Measurements from ENCODE around the gene MAP6. TPM values are rescaled to one million over a fixed set of nuclear protein-coding genes. Genes with fewer than 3 reads are reported as not detected.

The MAP6 gene
- total RNA-seq, 1 experiment from 2014 or later: 0.79 TPM

DNA sequence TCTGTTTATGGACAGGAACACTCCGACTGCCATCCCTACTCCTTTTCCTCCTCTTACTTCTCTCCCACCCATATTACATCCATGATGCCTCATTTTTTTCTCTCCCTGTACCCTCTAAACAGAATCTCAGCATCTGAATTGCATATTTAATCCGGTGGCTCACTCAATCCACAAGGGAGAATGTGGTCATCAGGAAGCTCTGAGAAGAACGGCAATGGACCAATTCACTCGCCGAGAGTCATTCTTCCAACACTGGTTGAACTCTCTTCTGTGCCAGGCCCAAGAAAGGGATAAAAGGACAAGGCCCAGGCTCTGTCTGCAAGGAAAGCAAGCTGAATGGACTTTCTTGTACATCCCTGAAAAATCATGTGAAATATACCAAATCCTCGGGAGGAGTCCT, 15.9 kb downstream of the MAP6 start:
- H3K27ac ChIP-seq: no peak overlapping the region

DNA sequence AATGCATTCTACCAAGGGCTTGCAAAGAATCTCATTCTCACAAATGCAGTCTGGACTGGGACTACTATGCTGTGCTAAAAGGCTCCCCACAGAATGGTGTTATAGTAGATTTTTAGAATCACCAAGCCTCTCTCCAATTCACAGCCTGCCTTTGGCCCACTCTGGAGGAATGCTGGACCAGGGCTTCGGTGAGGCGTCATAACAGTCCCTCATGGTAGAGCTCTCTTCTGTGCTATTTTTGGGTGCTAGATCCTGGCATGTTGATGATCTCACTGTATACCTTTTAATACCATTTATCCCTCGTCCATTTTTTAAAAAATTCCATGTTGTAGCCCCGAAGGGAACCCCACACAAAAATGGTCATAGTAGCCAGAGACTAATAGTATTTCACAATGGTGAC, 17.6 kb downstream of the MAP6 start:
- Histone ChIP-seq H3K36me3 (no peaks in the 10 kb centered on the region), H3K27ac (no peak overlapping the region), H3K9me3 (replicated peaks) (no peaks in the 10 kb centered on the region), H3K27me3 (no peaks in the 10 kb centered on the region), H3K4me3 (no peak overlapping the region), H3K4me1 (peaks cover 8% of the 10 kb centered on the region)
- no peak for DNase-seq

More for the DNA sequence above, 15.9 kb downstream of the MAP6 start:
- Histone ChIP-seq H3K27me3 (no peaks in the 10 kb centered on the region), H3K4me1 (peaks cover 14% of the 10 kb centered on the region), H3K36me3 (no peaks in the 10 kb centered on the region), H3K4me3 (no peak overlapping the region), H3K9me3 (replicated peaks) (no peaks in the 10 kb centered on the region)
- no peak for DNase-seq

DNA sequence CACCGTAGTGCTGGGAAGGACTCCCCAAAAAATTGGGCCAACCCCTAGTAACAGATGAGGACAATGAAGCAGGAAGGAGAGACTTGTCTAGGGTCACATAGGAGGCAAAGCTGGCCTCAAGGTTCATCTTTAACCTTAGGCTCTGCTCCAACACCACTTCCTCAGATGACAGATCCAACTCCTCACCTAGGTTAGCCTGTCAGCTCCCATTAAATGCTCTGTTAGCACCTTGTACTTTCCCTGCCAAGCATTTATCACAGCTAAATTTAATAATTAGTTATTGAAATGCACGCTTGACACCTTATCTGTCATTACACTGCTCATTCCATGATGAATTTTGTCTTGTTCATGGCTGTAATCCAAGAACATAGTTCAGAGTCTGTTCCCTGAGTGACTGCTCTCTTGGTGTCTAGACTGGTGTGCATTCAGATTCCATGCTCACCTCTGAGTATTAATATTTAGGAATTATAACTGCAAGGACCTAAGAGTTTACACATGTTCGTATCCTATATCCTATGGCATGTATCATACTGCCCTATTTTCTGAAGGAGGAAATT, 18.6 kb downstream of the MAP6 start:
- Histone ChIP-seq H3K27ac (no peak overlapping the region), H3K4me3 (no peak overlapping the region), H3K36me3 (no peaks in the 10 kb centered on the region), H3K4me1 (no peaks in the 10 kb centered on the region; the same call in 1 of the 2 replicates), H3K9me3 (replicated peaks) (no peaks in the 10 kb centered on the region), H3K27me3 (no peaks in the 10 kb centered on the region)
- DNase-seq: no peak

DNA sequence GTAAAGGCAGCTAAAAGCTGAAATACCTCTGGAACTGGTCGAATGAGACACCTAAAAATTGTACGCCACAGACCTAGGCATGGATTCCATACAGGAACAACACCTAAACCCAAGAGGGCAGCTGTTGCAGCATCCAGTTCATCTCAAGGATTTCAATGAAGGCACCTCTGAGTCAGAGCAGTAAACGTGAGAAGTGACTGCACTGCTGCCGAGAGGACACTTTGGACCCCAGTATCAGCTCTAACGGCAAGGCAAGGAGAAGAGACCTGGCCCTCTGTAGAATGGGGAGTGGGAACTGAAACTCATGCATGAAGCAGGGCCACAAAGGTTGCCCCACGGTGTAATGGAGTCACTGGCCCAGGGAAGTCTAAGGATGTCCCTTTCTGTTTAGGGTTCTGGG, 23.9 kb downstream of the MAP6 start:
- Histone ChIP-seq H3K36me3 (no peaks in the 10 kb centered on the region), H3K4me1 (peaks cover 16% of the 10 kb centered on the region), H3K4me3 (no peak overlapping the region), H3K9me3 (replicated peaks) (no peaks in the 10 kb centered on the region; the same call in 1 of the 2 replicates), H3K27ac (no peak overlapping the region), H3K27me3 (no peaks in the 10 kb centered on the region)
- DNase-seq: peak in 1 of 2 experiments; percentile 28

DNA sequence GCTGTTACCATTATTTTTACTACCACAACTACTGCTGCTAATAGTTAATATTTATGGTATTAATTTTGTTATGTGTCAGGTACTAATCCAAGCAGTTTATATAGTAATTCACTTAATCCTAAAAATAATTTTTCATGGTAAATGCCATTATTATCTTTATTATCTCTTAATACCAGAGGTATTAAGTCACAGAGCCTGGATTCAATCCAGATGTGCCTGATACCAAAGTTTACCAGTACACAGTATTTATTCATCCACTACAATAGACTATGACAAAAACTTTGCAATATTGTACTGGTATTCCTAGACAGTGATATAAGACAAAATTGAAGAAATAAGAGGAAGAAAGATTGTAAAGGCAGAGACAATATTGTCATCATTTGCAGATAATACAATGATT, 24.5 kb downstream of the MAP6 start:
- H3K36me3 ChIP-seq: no peaks in the 10 kb centered on the region
- DNase-seq: no peak
- H3K9me3 ChIP-seq (replicated peaks): no peaks in the 10 kb centered on the region; the same call in 1 of the 2 replicates
- no peaks in the 10 kb centered on the region for H3K27me3 ChIP-seq
- peaks cover 21% of the 10 kb centered on the region for H3K4me1 ChIP-seq
- no peak overlapping the region for H3K27ac ChIP-seq
- no peak overlapping the region for H3K4me3 ChIP-seq

DNA sequence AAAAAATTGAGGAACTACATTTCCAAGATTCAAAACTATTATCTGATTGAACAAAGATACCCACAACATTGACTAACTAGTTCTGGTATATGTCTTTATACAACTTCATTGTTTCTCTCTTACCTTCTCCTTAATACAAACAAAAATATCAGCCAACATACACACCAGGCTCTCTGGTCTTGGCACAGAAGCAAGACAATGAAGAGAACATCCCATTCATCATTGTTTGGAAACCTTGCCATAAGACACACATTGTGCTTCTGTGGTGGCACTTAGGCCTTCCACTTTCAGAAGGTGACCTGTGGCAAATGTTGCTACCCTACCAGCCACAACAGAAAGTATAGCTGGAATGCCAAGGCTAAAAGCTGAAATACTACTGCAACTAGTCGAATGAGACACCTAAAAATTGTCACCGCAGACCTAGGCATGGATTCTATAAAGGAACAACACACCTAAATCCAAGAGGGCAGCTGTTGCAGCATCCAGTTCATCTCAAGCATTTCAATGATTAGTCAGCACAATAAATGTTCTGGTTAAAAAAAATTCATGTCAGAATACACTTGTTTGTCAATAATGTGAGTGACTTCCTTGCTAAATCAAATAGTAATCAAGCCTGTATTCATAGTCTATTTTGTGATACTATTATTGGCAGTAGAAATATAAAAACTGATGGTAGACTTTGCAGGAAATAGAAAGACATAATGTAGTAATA, 26.3 kb downstream of the MAP6 start:
- Histone ChIP-seq H3K4me3 (no peak overlapping the region), H3K27me3 (no peaks in the 10 kb centered on the region), H3K27ac (no peak overlapping the region), H3K9me3 (replicated peaks) (no peaks in the 10 kb centered on the region; the same call in 1 of the 2 replicates), H3K36me3 (no peaks in the 10 kb centered on the region), H3K4me1 (peaks cover 36% of the 10 kb centered on the region)
- DNase-seq: no peak

DNA sequence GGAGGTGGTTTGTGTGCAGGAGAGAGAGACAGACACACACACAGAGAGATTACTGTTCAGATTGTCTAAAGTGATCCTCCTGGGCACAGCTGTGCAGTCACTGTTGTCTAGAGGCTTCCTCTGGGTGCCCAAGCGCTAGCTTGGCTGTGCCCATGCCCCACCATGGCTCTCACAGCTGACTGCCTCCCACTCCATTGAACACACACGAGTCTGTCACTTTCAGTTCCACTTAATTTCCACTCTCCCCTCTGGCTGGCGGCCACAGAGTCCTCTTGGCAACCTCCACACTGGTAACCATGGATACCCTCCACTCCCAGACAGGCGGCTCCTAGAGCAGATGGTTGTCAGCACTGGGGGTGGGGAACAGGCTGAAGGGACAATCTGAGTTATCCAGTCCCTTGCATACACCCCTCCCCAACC, 29.1 kb downstream of the MAP6 start:
- H3K9me3 ChIP-seq (replicated peaks): no peaks in the 10 kb centered on the region; the same call in 1 of the 2 replicates
- peaks cover 35% of the 10 kb centered on the region for H3K4me1 ChIP-seq
- DNase-seq: peak; percentile 79 to 83
- no peaks in the 10 kb centered on the region for H3K36me3 ChIP-seq
- H3K27ac ChIP-seq: peak overlapping the region; percentile 66
- H3K27me3 ChIP-seq: no peaks in the 10 kb centered on the region
- H3K4me3 ChIP-seq: peak overlapping the region; percentile 29

DNA sequence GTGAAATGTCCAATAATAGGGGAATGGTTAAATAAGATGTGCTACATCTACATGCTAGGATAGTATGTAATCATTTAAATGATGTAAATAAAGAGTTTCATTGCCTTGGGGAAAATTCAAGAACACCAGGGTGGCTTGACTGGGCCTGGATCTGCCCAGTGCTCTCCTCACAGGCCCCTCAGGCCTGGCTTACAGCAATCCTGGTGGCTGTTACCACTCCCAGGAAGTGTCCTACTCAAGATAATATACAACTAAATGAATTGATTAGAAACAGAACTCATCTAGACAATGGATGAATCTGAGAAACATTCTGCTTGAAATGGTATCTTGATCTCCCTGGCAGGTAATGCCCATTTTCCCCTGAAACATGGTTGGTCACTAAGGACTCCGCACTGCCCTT, 30.8 kb downstream of the MAP6 start:
- no peaks in the 10 kb centered on the region for H3K36me3 ChIP-seq
- H3K9me3 ChIP-seq (replicated peaks): no peaks in the 10 kb centered on the region; the same call in 1 of the 2 replicates
- H3K27me3 ChIP-seq: no peaks in the 10 kb centered on the region
- no peak overlapping the region for H3K4me3 ChIP-seq
- H3K27ac ChIP-seq: no peak overlapping the region
- DNase-seq: no peak
- peaks cover 30% of the 10 kb centered on the region for H3K4me1 ChIP-seq

DNA sequence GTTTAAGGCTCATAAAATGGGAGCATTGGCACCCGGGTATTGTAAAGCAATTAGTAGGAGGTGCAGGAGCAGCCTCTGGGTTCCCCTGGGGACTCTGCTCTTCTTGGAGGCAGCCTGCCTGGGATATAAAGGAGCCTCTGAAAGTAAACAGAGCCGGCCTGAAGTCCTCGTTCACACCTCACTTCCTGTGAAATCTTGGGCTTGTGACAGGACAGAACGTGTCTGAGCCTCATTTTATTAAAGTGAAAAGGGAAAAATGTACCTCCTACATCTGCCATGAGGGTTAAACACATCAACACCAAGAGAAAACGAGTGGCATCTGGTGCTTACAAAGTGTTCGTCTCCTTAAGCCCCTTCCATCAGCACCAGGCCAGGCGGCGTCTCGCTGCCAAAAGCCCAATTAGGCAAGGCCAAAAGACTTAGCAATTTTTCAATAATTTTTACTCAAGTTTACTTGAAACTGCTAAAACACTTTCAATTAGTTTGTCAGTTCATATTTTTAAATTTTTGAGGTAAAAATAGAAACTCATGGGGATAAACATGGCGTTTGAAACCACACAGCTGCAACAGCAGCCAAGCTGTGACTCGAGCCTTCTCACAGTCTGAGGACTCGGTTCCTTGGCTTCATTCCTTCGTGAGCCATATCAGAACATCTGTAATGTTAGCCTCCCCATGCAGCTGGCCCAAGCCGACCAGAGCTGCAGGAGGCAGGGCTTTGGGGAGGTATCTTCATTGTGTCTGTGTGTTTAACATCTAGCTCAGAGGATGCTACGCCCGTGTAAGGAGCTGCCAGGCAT, 33.6 kb downstream of the MAP6 start:
- peak; percentile 38 to 61 for DNase-seq
- no peaks in the 10 kb centered on the region for H3K27me3 ChIP-seq
- no peaks in the 10 kb centered on the region; the same call in 1 of the 2 replicates for H3K9me3 ChIP-seq (replicated peaks)
- H3K27ac ChIP-seq: peak overlapping the region; percentile 51
- no peaks in the 10 kb centered on the region for H3K36me3 ChIP-seq
- H3K4me1 ChIP-seq: peaks cover 31% of the 10 kb centered on the region
- H3K4me3 ChIP-seq: peak overlapping the region; percentile 47

DNA sequence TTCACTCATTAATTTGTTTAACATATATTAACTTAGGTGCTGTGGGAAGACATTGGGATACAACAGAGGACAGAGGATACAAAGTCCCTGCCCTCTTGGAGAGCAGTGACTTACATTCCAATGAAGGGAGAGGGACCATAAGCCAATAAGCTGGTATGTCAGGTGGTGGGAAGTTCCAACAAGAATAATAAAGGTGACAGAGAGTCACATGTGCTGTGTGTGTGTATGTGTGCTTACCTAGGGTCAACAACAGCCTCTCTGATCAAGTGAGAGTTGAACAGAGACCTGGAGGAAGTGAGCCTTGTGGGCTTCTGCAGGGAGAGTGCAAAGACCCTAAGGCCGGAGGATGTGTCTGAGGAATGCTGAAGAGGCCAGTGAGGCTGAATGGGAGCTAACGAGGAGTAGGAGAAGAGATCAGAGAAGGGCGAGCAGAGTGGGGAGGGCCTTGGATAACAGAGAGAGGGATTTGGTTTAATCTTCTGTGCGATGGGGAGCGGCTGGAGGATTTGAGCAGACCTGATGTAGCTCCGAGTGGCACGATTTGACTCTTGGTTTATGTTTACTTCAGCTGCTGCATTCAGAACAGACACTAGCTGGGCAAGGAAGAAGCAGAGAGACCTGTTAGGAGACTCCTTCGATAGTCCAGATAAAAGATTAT, 35.3 kb downstream of the MAP6 start:
- DNase-seq: no peak
- peaks cover 18% of the 10 kb centered on the region for H3K4me1 ChIP-seq
- H3K27ac ChIP-seq: no peak overlapping the region
- H3K36me3 ChIP-seq: no peaks in the 10 kb centered on the region
- H3K27me3 ChIP-seq: no peaks in the 10 kb centered on the region
- no peaks in the 10 kb centered on the region for H3K9me3 ChIP-seq (replicated peaks)
- H3K4me3 ChIP-seq: no peak overlapping the region

DNA sequence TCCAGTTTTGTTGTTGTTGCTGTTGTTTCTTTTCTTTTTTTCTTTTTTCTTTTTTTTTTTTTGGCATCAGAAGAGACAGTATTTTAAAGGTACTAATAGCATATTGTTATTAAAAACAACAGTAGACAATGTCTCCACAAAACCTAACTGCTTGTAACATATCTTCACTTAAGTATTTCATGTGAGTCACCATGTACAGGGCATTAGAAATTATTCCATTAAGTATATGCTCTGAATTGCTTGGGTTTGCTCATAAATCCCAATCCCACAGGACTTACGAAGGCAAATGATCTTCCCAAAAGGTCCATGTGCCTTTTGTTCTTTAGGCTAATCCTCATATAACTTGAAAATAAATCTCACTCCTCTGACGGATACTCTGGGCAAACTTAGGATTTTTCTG, 35.9 kb downstream of the MAP6 start:
- no peak overlapping the region for H3K4me3 ChIP-seq
- H3K9me3 ChIP-seq (replicated peaks): no peaks in the 10 kb centered on the region
- H3K36me3 ChIP-seq: no peaks in the 10 kb centered on the region
- H3K27me3 ChIP-seq: no peaks in the 10 kb centered on the region
- no peak for DNase-seq
- peaks cover 18% of the 10 kb centered on the region for H3K4me1 ChIP-seq
- no peak overlapping the region for H3K27ac ChIP-seq

DNA sequence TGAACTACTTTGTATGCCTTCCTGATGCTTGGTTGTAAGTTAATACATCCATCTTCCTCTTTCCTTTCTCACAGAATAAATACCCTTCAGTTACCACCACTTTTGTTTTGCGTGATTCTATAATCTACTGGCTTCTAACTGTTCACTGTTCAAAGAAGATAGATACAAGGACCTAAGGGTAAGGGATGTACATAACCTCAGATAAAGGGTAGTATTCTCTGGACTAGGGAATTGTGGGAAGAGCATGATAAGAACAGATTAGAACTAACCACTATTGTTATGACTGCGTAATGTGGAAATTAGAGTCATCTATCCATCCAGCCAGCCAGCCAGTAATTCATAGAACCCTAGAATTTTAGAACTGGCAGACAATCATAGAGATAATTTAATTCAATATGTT, 36.4 kb downstream of the MAP6 start:
- Histone ChIP-seq H3K4me3 (no peak overlapping the region), H3K4me1 (peaks cover 23% of the 10 kb centered on the region), H3K9me3 (replicated peaks) (no peaks in the 10 kb centered on the region), H3K27ac (no peak overlapping the region), H3K36me3 (no peaks in the 10 kb centered on the region), H3K27me3 (no peaks in the 10 kb centered on the region)
- DNase-seq: no peak

DNA sequence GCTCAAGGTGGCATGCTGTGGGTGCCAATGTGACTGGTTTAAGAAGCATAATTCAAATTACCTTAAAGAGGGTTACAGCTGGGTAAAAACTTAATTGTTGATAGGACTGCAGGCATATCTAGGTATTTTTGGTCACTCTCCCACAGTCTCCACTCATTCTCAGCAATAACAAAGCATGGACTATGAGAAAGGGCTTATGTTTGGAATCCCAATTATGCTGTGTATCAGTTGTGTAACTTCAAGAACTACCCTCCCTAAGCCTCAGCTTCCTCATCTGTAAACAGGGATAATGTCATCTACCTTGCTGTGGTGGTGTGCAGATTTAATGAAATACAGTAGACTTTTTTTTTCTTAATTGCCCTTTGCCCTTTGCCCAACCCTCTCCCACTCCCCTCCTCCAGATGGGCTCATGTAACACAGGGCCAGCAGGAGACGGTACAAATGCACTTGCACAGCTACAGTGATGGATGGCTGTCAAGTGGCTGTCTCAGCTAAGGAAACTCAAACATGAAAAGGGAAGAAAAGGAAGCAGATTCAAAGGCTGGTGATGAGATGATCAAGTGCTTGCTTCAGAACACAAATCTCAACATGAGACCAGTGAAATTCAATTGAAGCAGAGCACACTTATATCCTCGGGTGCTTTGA, 37.6 kb downstream of the MAP6 start:
- no peaks in the 10 kb centered on the region for H3K9me3 ChIP-seq (replicated peaks)
- H3K4me1 ChIP-seq: peaks cover 33% of the 10 kb centered on the region
- DNase-seq: no peak
- H3K27ac ChIP-seq: no peak overlapping the region
- H3K36me3 ChIP-seq: no peaks in the 10 kb centered on the region
- no peak overlapping the region for H3K4me3 ChIP-seq
- H3K27me3 ChIP-seq: no peaks in the 10 kb centered on the region

DNA sequence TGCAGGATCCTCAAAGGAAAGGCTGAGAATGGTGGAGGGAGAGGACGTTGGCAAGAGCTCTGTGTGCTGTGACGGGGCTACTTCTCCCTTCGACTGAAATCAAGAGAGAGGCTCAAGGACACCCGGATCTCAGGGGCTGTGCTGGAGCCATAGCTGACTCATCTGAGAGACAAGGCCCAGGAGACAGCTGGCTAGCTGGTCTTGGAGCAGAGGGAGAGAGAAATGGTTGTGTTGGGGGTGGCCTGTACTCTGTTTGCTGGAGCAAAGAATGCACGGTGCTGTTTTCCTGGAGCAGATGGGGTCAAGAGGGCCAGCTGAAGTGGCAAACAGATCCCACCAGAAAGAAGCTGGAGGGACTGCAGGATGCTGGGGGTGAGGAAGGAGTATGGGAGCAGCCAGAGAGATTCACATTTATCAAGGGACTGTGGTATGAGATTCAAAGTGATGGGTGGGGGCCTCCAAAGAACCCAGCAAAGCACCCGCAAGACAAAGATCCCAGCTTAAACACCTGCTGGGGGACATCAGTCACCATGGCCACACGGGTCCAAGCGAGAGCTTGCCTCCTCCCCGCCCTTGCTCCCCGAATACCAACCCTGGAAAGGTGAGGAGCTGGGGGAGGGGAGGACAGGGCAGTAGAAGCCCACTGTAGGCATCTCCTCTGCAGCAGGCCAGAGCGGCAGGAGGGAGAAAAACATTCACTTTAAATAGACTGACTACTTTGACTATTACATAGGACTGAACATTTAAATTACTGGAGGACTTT, 40.8 kb downstream of the MAP6 start:
- H3K4me3 ChIP-seq: no peak overlapping the region
- peak overlapping the region; percentile 41 for H3K27ac ChIP-seq
- H3K4me1 ChIP-seq: peaks cover 29% of the 10 kb centered on the region
- no peaks in the 10 kb centered on the region for H3K27me3 ChIP-seq
- peak; percentile 66 to 72 for DNase-seq
- H3K9me3 ChIP-seq (replicated peaks): no peaks in the 10 kb centered on the region
- H3K36me3 ChIP-seq: no peaks in the 10 kb centered on the region

Measured in SJCRH30 (cell line).